ELF-1 (cell line): ENCODE data around the gene ALDH3A2.
A peak's percentile ranks its signal among the peaks of the same experiment; 100 is the strongest.
"Not testable (repeated sequence)": the region's sequence is repeated elsewhere in the genome, so short reads cannot be mapped to it uniquely, and the experiment has no call there.

Experiments used
- DNase-seq: peaks from one replicate; pipeline ENCODE4 v3.0.0-alpha.2; 2016; ENCODE audit warnings: low read depth, low spot score

The ALDH3A2 gene

GRCh38 chr17:19650826-19651225 is 2.3 kb downstream of the ALDH3A2 start:
- DNase-seq, result no peak

GRCh38 chr17:19651451-19652238 is 3.1 kb downstream of the ALDH3A2 start:
- no peak for DNase-seq

GRCh38 chr17:19652595-19652994 is 4.0 kb downstream of the ALDH3A2 start:
- DNase-seq, result no peak

- no peak for DNase-seq
Observed at GRCh38 chr17:19654342-19654886, 5.9 kb downstream of the ALDH3A2 start.

- DNase-seq, result no peak
Observed at GRCh38 chr17:19654896-19655295, 6.3 kb downstream of the ALDH3A2 start.

- DNase-seq, result no peak
Observed at GRCh38 chr17:19656336-19656735, 7.8 kb downstream of the ALDH3A2 start.

GRCh38 chr17:19656851-19657581 is 8.5 kb downstream of the ALDH3A2 start:
- no peak for DNase-seq

GRCh38 chr17:19659366-19660177 is 11.0 kb downstream of the ALDH3A2 start:
- no peak for DNase-seq

GRCh38 chr17:19660219-19660870 is 11.8 kb downstream of the ALDH3A2 start:
- DNase-seq, result no peak

- no peak for DNase-seq
Observed at GRCh38 chr17:19661121-19661520, 12.6 kb downstream of the ALDH3A2 start.

GRCh38 chr17:19663097-19663496 is 14.5 kb downstream of the ALDH3A2 start:
- DNase-seq, result no peak

GRCh38 chr17:19664136-19664820 is 15.7 kb downstream of the ALDH3A2 start:
- no peak for DNase-seq

- no peak for DNase-seq
Observed at GRCh38 chr17:19664821-19665181, 16.2 kb downstream of the ALDH3A2 start.

GRCh38 chr17:19669680-19670079 is 21.1 kb downstream of the ALDH3A2 start:
- not testable (repeated sequence) for DNase-seq

- DNase-seq, result no peak
Observed at GRCh38 chr17:19670908-19671307, 22.4 kb downstream of the ALDH3A2 start.

GRCh38 chr17:19671433-19671832 is 22.9 kb downstream of the ALDH3A2 start:
- no peak for DNase-seq

GRCh38 chr17:19672009-19672750 is 23.6 kb downstream of the ALDH3A2 start:
- DNase-seq, result no peak

GRCh38 chr17:19673623-19674022 is 25.1 kb downstream of the ALDH3A2 start:
- no peak for DNase-seq

GRCh38 chr17:19676896-19677295 is 28.3 kb downstream of the ALDH3A2 start:
- DNase-seq, result peak; percentile 36

GRCh38 chr17:19677736-19678379 is 29.3 kb downstream of the ALDH3A2 start:
- DNase-seq, result no peak
